ENCODE results near the gene MFAP3L. TPM values are rescaled to one million over a fixed set of nuclear protein-coding genes. Genes with fewer than 3 reads are reported as not detected.

Gene MFAP3L
- total and polyA plus RNA-seq, 8 donors = 0.29 to 2.4 (median 0.53) TPM; not detected in 1

DNA sequence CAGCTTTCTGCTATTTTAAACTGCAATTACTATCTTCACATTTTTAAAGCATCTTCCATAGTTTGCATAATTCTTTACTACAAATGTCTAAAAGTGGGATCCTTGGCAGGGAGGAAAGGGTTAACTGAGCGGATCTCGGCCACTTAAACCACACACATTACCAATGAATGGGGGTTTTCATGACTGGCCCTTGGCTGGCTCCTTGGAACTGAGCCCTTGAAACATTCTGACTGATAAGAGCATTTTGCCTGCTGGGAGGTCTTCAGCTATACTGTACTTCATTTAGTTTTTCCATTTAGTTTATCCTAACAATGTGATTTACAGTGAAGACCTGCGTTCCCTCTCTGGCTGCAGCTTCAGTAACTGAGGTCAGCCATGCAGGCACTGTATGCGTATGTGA lies 31.7 kb upstream of the MFAP3L start:
- Histone ChIP-seq H3K27me3 (no peaks in the 10 kb centered on the region), H3K9me3 (no peaks in the 10 kb centered on the region), H3K4me1 (no peaks in the 10 kb centered on the region), H3K27ac (no peak overlapping the region), H3K4me3 (no peak overlapping the region), H3K36me3 (peaks cover 0 to 28% (median 2%) of the 10 kb centered on the region in 4 donors)
- WGBS, 5 donors = 60 to 75% (median 74%) methylated on average over 4 of the region's 4 CpGs
- intact Hi-C loops (cut with DNase I; ENCODE audit: low total_unique reads) = no loop called here
- DNase-seq = no peak
- TF ChIP-seq EP300 (IDR thresholded peaks at IDR 0.05) (no peak), POLR2AphosphoS5 (IDR thresholded peaks at IDR 0.05) (no peak), CTCF (IDR thresholded peaks at IDR 0.05) (no peak), POLR2A (IDR thresholded peaks at IDR 0.05) (no peak)

GRCh38 chr4:170052919-170053318 lies 26.7 kb upstream of the MFAP3L start:
- no peaks in the 10 kb centered on the region for H3K36me3 ChIP-seq
- TF ChIP-seq EP300 (IDR thresholded peaks at IDR 0.05) (no peak), POLR2A (IDR thresholded peaks at IDR 0.05) (no peak), CTCF (IDR thresholded peaks at IDR 0.05) (no peak)
- no peaks in the 10 kb centered on the region for H3K9me3 ChIP-seq
- H3K4me1 ChIP-seq = no peaks in the 10 kb centered on the region
- H3K27me3 ChIP-seq = peaks cover 0 to 11% (median 0%) of the 10 kb centered on the region in 3 donors
- no peak overlapping the region for H3K4me3 ChIP-seq
- DNase-seq = no peak
- H3K27ac ChIP-seq = no peak overlapping the region
- intact Hi-C loops (cut with DNase I; ENCODE audit: low total_unique reads) = no loop called here
- WGBS, 5 donors = 74 to 86% (median 77%) methylated on average over 5 of the region's 5 CpGs

- no peak for TF ChIP-seq POLR2AphosphoS5 (IDR thresholded peaks at IDR 0.05)
- no peak for TF ChIP-seq POLR2A (IDR thresholded peaks at IDR 0.05)
- no peak for TF ChIP-seq EP300 (IDR thresholded peaks at IDR 0.05)
- TF ChIP-seq CTCF (IDR thresholded peaks at IDR 0.05) = no peak
- intact Hi-C loops (cut with DNase I; ENCODE audit: low total_unique reads) = no loop called here
- Histone ChIP-seq H3K4me1 (no peaks in the 10 kb centered on the region), H3K36me3 (no peaks in the 10 kb centered on the region), H3K27me3 (peaks cover 0 to 11% (median 0%) of the 10 kb centered on the region in 3 donors), H3K27ac (no peak overlapping the region), H3K4me3 (no peak overlapping the region), H3K9me3 (no peaks in the 10 kb centered on the region)
- DNase-seq = no peak
- 84 to 94% (median 85%) methylated on average over 2 of the region's 2 CpGs for WGBS, 5 donors
Measured at GRCh38 chr4:170051402-170051801, 25.2 kb upstream of the MFAP3L start.

GRCh38 chr4:170049766-170050165 lies 23.6 kb upstream of the MFAP3L start:
- Histone ChIP-seq H3K27me3 (peaks cover 0 to 11% (median 0%) of the 10 kb centered on the region in 3 donors), H3K27ac (no peak overlapping the region), H3K4me1 (no peaks in the 10 kb centered on the region), H3K36me3 (no peaks in the 10 kb centered on the region), H3K4me3 (no peak overlapping the region), H3K9me3 (no peaks in the 10 kb centered on the region)
- intact Hi-C loops (cut with DNase I; ENCODE audit: low total_unique reads) = no loop called here
- no peak for TF ChIP-seq EP300 (IDR thresholded peaks at IDR 0.05)
- TF ChIP-seq POLR2A (IDR thresholded peaks at IDR 0.05) = no peak
- TF ChIP-seq CTCF (IDR thresholded peaks at IDR 0.05) = no peak
- no peak for TF ChIP-seq POLR2AphosphoS5 (IDR thresholded peaks at IDR 0.05)
- DNase-seq = no peak
- WGBS, 5 donors = 73 to 80% (median 79%) methylated on average over 6 of the region's 6 CpGs

Measured in stomach (tissue), 9 donors.